Activated B cell treated with CpG ODN at 0.5 μM for 24 hours (primary cell): ENCODE results near the gene RTTN. TPM values are rescaled to one million over a fixed set of nuclear protein-coding genes. Genes with fewer than 3 reads are reported as not detected.
"Not testable (repeated sequence)": the region's sequence is repeated elsewhere in the genome, so short reads cannot be mapped to it uniquely, and the experiment has no call there.

Experiments used
- ATAC-seq: fragments of 200-7000 bp; cut with Tn5 transposase; one replicate; pipeline ENCODE4 v1.10.0; 2021; ENCODE audit warnings: low read depth, mild to moderate bottlenecking, moderate library complexity
- CTCF ChIA-PET: fragments of 350-600 bp; sonication (Branson Sonifier 250); formaldehyde crosslinking; loops from one replicate; lab custom pipeline; 2021; ENCODE audit warnings: antibody characterized with exemption; lab: Charles Lee
- POLR2A ChIA-PET: fragments of 350-600 bp; sonication (Branson Sonifier 250); formaldehyde crosslinking; loops from one replicate; lab custom pipeline; 2021; ENCODE audit warnings: antibody characterized with exemption; lab: Charles Lee
- DNase-seq: peaks from one replicate; pipeline ENCODE4 v3.0.0; 2022
- H3K27ac Mint-ChIP-seq: one replicate; pipeline ENCODE4 v1.8.0; 2020; ENCODE audit warnings: mixed read lengths
- H3K27me3 Mint-ChIP-seq: one replicate; pipeline ENCODE4 v1.8.0; 2021; ENCODE audit warnings: mixed read lengths
- H3K36me3 Mint-ChIP-seq: one replicate; pipeline ENCODE4 v1.8.0; 2021; ENCODE audit warnings: low read depth, mixed read lengths
- H3K4me1 Mint-ChIP-seq: one replicate; pipeline ENCODE4 v1.8.0; 2021; ENCODE audit warnings: mixed read lengths
- H3K4me3 Mint-ChIP-seq: one replicate; pipeline ENCODE4 v1.8.0; 2020; ENCODE audit warnings: mild to moderate bottlenecking, mixed read lengths
- H3K9me3 Mint-ChIP-seq: one replicate; pipeline ENCODE4 v1.8.0; 2020; ENCODE audit warnings: mixed read lengths
- intact Hi-C: fragments of 100-400 bp; cut with micrococcal nuclease; formaldehyde crosslinking; loops from one replicate; pipeline ENCODE4 v1.15.1; 2024
- total RNA-seq: library from RNA; stranded (reverse); gene quantifications from 2 replicates; pipeline ENCODE4 v1.2.3, GENCODE V29; 2022
- TF ChIP-seq, protein P1 (sequence below): fragments of 200-600 bp; IDR thresholded peaks from one replicate; pipeline ENCODE4 v1.8.0; 2022; ENCODE audit warnings: antibody characterized with exemption, mild to moderate bottlenecking

RTTN gene, protein sequence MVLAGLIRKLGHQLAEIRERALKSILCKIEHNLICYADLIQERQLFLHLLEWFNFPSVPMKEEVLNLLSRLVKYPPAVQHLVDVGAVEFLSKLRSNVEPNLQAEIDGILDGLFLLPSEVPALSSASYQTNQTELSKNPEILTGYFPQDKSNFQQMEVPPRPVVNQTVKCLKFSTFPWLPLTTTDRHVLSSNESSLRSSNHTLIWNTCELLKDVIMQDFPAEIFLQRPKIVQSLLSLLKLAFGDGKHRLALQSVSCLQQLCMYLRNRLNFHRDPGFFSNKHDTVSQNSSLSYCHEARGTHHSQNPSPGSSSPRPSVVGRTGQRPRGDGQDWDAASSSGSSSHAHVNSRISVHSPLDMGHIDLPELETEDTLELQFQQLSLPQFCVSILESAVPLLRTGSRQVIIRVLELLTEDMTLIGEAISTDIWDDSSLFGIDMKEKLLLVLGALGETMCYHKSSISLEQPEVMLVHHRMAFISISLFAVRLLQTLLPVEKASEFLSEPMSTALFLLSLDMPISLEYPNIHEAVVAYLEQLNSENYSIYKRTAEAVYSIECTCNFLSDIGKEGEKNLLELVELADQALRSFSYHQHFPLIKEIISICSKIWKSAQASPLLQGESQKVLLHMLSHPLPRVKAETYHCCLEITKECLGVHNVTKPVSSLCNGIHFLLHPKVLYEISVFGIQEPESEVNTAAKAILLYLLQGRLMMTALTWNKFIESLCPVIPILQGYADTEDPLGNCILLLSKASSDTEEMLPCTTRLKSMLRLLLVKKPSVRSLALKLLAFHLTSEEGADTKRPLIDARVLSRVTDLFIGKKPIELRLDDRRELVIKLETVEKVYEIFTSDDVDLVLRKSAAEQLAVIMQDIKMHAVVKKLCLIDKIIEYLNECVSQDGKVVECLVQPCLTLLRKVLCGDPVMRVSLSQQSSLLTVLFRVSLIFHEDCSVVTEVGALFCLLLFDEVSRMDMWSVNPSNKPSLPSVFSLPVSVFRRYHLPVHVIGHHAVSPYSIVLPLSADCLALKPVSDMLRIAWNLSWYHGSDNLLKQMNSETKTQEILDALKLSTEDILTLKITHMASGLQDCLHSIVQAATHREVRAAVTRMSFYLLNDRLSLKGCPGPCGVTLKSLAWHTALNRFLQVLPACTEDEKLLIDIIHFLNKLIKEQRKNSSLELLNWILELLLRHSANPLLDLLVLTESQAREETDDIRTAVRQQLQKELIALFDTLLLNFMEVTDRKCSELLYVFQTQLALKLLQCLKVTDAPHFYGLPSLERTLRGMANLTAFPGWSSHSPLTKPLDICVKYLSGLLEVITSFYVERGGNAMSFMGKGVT (N-terminal part only)
- total RNA-seq, result 25.0 and 25.9 TPM in 2 replicates

DNA sequence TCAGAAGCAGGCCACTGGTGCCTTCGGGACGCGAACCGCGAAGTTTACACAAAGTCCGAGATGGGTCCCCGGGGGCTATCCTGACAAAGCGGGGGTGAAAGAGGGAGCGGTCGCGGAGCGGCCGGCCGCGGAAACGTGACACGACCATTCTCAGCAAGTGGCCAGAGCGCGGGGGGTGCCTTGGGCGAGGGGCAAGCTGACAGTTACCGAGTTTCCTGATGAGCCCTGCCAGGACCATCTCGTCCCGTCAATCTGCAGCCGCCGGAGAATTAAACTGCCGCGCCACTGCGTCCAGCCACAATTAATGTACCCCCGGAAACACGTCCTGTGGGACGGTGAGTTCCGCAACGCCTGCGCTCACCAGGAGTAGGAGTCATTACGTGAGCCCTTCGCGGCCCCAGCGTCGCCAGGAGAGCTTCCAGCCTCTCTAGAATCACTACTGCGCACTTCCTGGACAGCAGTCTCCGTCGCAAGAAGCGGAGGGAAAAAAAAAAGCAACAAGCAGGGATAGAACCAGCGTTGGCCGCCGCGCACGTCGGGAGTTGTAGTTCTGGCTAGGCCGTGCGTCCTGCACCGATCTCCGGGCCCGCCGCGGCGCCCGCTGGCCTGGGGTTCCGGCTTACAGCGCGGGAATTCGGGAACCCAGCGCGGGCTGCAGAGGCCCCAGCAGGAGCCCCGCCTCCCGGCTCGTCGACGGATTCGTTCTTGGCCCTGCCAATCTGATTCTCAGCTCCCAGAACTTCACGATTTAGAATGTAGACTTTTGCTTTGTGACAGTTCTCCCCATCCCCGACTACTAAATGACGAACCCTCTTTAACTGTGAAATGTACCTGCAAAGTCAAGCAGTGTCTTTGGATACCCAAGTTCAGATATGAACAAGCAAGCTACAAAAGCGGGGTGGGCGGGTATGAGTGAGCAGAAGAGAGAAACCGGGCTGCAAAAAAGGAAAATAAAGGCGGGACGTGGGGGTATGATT, at the start of gene RTTN:
RTTN (minus strand) TSS at position 267 of the 977 bp plus-strand sequence; CDS start at position 238, 29 bp downstream.
- CTCF ChIA-PET, result interaction anchor here (1.4 kb wide), 2 partner anchors 10 to 229 kb away, joined by 6 to 7 read pairs; no protein-coding TSS in a partner anchor
- POLR2A ChIA-PET, result interaction anchor here (1.1 to 2.6 kb wide), 2 partner anchors 10 to 11 kb away, joined by 3 to 11 read pairs; no protein-coding TSS in a partner anchor
- intact Hi-C loops, result loop anchor here (1.0 to 5.0 kb wide), 4 partner anchors 8 to 1490 kb away; partner anchors contain the start of genes SOCS6 and TMX3
- H3K4me1 Mint-ChIP-seq, result peaks cover 25% of the 10 kb centered on the region
- H3K36me3 Mint-ChIP-seq, result peaks cover 36% of the 10 kb centered on the region
- DNase-seq, result peak; percentile 91
- H3K9me3 Mint-ChIP-seq, result no peaks in the 10 kb centered on the region
- ATAC-seq, result peak; percentile 94
- H3K4me3 Mint-ChIP-seq, result peak within 1 kb of the TSS; percentile 97
- TF ChIP-seq, protein P1, sequence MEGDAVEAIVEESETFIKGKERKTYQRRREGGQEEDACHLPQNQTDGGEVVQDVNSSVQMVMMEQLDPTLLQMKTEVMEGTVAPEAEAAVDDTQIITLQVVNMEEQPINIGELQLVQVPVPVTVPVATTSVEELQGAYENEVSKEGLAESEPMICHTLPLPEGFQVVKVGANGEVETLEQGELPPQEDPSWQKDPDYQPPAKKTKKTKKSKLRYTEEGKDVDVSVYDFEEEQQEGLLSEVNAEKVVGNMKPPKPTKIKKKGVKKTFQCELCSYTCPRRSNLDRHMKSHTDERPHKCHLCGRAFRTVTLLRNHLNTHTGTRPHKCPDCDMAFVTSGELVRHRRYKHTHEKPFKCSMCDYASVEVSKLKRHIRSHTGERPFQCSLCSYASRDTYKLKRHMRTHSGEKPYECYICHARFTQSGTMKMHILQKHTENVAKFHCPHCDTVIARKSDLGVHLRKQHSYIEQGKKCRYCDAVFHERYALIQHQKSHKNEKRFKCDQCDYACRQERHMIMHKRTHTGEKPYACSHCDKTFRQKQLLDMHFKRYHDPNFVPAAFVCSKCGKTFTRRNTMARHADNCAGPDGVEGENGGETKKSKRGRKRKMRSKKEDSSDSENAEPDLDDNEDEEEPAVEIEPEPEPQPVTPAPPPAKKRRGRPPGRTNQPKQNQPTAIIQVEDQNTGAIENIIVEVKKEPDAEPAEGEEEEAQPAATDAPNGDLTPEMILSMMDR, result no peak
- no peaks in the 10 kb centered on the region for H3K27me3 Mint-ChIP-seq
- H3K27ac Mint-ChIP-seq, result peak within 1 kb of the TSS; percentile 99

DNA sequence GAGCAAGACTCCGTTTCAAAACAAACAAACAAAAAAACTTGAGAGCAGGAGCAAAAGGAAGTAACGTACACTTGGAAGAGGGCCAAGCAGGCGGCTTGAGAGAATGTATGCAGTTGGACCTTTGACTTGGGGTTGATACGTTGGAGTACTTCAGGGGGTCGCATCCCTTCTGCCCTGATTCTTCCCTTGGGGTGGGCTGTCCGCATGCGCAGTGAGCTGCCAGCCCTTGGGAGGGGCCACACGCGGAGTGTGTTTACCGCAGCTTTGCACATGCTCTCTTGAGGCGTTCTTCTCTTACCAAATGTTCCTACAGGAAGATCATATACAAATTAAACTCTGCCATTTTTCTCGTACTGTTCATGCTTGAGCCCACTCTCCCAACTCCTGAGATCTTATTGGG, 45.3 kb upstream of the RTTN start:
- Mint-ChIP-seq H3K4me3 (no peak overlapping the region), H3K27ac (no peak overlapping the region), H3K27me3 (no peaks in the 10 kb centered on the region), H3K9me3 (no peaks in the 10 kb centered on the region), H3K4me1 (no peaks in the 10 kb centered on the region), H3K36me3 (no peaks in the 10 kb centered on the region)
- ChIA-PET POLR2A (no interaction called here), CTCF (no interaction called here)
- TF ChIP-seq, protein P1, result no peak
- intact Hi-C loops, result no loop called here
- DNase-seq (no peak), ATAC-seq (no peak)

DNA sequence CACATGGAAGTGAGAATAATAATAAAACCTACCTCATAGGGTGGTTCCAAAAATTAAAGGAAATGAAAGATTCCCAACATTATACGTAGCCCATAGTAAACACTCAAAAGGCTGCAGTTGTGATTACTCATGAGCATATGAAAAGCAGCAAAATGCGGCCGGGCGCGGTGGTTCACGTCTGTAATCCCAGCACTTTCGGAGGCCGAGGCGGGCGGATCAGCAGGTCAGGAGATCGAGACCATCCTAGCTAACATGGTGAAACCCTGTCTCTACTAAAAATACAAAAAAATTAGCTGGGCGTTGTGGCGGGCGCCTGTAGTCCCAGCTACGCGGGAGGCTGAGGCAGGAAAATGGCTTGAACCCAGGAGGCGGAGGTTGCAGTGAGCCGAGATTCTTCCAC, 44.4 kb upstream of the RTTN start:
- intact Hi-C loops, H3K36me3 Mint-ChIP-seq, H3K9me3 Mint-ChIP-seq, POLR2A ChIA-PET, DNase-seq, ATAC-seq, H3K27ac Mint-ChIP-seq, H3K4me3 Mint-ChIP-seq, H3K4me1 Mint-ChIP-seq, H3K27me3 Mint-ChIP-seq, CTCF ChIA-PET: not testable (repeated sequence)

DNA sequence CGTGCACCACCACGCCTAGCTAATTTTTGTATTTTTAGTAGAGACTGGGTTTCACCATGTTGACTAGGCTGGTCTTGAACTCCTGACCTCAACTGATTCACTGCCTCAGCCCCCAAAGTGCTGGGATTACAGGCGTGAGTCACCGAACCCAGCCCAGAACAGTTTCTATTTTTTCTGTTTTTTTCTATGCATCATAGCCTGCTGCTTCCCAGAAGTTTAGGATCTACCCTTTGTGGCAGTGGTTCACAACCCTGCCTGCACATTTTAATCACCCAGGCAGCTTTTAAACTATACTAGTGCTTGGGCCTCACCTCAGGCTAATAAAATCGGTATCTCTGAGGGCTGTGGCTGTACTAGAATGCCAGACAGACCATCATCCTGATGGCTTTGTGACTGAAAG, 43.6 kb upstream of the RTTN start:
- CTCF ChIA-PET, result no interaction called here
- H3K4me3 Mint-ChIP-seq, result no peak overlapping the region
- ATAC-seq, result no peak

More for the DNA sequence above, 43.6 kb upstream of the RTTN start:
- no peaks in the 10 kb centered on the region for H3K27me3 Mint-ChIP-seq
- H3K9me3 Mint-ChIP-seq, result no peaks in the 10 kb centered on the region
- H3K4me1 Mint-ChIP-seq, result no peaks in the 10 kb centered on the region
- no peak overlapping the region for H3K27ac Mint-ChIP-seq
- DNase-seq, result no peak
- no peaks in the 10 kb centered on the region for H3K36me3 Mint-ChIP-seq
- POLR2A ChIA-PET, result no interaction called here
- intact Hi-C loops, result no loop called here
- TF ChIP-seq, protein P1, result no peak
